AG10803 (cell line): ENCODE data around the gene WRAP53.

Source experiments
- DNase-seq: peaks from one replicate; pipeline ENCODE4 v3.0.0; 2010; ENCODE audit warnings: low read depth
- H3K4me3 ChIP-seq: 2 replicates; pipeline ENCODE4 v1.5.1; 2011; ENCODE audit warnings: mild to moderate bottlenecking, low read length, control low read depth
- CTCF ChIP-seq: conservative IDR thresholded peaks from 2 replicates; pipeline ENCODE4 v1.5.1; 2011; ENCODE audit warnings: mild to moderate bottlenecking, low read length, control low read depth, inconsistent platforms

WRAP53 gene

GRCh38 chr17:7651097-7651664 is 37.1 kb upstream of the WRAP53 start:
- H3K4me3 ChIP-seq: no peak overlapping the region
- no peak for TF ChIP-seq CTCF
- DNase-seq: no peak

- no peak for DNase-seq
- TF ChIP-seq CTCF: no peak
- H3K4me3 ChIP-seq: no peak overlapping the region
These were observed 36.5 kb upstream of the WRAP53 start for GRCh38 chr17:7651665-7652387.

GRCh38 chr17:7652388-7653356 is 35.6 kb upstream of the WRAP53 start:
- no peak overlapping the region for H3K4me3 ChIP-seq
- no peak for DNase-seq
- TF ChIP-seq CTCF: no peak

- no peak overlapping the region for H3K4me3 ChIP-seq
- TF ChIP-seq CTCF: no peak
- DNase-seq: peak; percentile 13
These were observed 33.3 kb upstream of the WRAP53 start for GRCh38 chr17:7654832-7655540.

GRCh38 chr17:7655541-7655840 is 32.8 kb upstream of the WRAP53 start:
- TF ChIP-seq CTCF: no peak
- no peak for DNase-seq

GRCh38 chr17:7656958-7657609 is 31.2 kb upstream of the WRAP53 start:
- no peak for TF ChIP-seq CTCF
- H3K4me3 ChIP-seq: no peak overlapping the region
- DNase-seq: no peak

More at GRCh38 chr17:7655541-7655840, 32.8 kb upstream of the WRAP53 start:
- H3K4me3 ChIP-seq: no peak overlapping the region
